Activated effector memory CD4-positive, alpha-beta T cell treated with Interleukin-2 at 50 U/mL for 16 hours (primary cell): ENCODE results near the gene DCLK1.

Experiments
- DNase-seq: peaks from one replicate; pipeline ENCODE4 v3.0.0-alpha.2; 2020

The DCLK1 gene

DNA sequence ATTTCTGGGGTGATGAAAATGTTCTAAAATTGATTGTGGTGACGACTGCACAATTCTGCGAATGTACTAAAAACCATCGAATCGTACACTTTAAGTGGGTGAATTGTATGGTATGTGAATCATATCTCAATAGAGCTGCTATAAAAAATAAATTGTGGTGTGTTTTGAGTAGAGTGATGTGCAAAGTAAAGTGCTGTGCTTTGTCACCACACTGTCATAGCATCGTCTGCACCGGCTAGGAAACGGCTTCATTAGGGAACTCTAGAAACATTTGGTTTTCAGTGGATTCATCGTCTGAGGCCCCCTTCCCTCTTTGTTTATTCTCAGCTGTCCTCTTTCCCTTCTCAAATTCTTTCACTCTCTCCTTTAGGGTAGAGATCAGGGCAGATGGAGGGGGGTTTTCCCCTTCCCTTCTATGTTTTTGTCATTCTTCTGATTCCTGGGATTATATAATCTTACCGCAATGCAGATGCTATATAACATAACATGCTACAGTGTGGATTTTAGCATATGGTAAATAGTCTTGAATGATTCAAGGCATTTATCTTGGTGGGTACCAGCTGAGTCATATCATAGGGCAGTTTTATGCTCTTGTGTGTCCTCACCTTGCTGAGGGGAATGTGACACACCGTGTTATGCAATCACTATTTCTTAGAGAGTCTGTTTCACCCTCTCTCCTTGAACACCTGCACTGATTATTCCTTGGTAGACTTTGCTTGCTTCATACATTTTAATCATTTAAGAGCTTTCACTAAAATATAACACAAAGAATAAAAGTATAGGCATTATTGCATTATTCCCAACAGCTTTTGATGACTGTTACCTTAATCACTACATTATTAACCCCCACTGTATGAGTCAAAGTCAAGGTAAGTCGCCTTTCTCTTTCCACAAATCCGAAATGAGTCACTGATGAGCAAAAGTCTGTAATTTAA lies 239.4 kb downstream of the DCLK1 start:
- no peak for DNase-seq

DNA sequence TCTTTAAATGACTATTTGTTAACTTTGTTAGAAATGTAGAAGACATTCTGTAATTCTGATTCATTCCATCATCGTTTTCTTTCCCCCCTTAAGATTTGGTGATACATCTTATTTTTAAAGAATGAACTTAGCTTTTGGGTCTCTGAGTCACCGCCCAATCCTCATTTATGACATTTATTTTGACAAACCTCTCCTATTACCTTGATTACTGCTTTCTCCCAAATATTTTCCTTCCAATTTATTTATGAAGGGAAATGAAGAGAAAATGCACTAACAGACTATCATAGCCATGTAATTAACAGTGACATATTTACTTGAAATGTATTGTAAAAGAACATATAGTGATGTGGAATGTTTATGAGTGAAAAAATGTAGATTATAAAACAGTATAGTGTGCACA lies 241.6 kb downstream of the DCLK1 start:
- no peak for DNase-seq

DNA sequence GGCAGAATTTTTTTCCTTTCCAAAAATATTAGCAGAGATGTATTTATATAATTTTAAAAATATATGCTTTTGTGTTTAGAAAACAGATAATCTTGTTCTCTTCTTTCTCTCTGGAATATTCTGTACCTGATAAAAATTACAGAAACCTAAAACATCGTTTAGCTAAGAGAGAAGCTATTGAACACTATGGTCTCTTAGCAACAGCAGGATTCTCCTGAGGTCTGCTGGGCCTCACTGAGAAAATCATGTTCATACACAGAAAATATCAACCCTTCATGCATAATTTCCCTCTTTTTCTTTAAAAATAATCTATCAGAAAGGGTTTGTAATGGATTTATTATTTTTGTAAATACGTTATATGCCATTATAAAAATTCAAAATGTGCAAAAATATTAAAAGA lies 242.2 kb downstream of the DCLK1 start:
- DNase-seq, result no peak

DNA sequence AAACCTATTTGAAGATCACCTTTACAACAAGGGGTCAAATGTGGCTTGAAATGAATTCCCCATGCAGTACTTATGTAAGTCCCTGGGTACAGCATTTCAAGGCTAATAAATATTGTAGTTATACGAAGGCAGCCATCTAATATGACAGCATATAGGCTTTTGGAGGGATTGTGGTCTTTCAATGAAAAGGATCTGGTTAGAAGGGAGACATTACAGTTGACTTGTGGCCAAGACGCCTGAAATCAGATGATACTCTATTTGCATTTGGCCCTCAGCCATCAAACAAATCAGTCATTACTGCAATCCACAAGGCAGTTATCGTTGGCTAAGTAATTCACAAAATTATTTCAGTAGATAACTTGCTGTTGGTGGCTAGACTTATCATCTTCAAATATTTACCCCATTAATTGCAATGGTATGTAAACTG lies 242.7 kb downstream of the DCLK1 start:
- DNase-seq, result no peak

DNA sequence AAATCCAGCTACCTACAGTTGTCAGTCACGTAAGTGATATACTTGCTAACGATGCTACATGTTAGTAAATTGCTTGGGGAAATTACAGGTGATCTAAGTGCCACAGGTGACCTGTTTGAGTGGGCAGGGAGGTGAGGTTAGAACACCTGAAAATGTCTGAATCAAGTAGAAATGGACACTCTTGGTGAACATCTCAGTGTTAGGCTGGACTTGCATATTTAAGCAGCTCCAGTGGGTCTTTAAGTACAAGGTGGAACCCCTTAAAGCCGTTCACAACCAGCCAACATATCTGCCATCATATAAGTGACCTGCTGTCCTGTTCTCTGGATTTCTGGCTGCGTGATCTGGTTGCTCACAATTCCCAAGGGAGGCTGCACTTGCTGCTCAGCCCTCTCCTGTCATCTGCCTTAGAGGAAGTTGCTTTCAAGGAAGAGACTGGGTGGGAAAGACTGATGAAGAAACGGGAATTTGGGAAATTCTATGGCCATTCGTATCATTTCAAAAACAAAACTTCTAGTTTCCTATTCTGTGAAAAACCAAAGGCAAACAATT lies 244.0 kb downstream of the DCLK1 start:
- DNase-seq, result no peak

DNA sequence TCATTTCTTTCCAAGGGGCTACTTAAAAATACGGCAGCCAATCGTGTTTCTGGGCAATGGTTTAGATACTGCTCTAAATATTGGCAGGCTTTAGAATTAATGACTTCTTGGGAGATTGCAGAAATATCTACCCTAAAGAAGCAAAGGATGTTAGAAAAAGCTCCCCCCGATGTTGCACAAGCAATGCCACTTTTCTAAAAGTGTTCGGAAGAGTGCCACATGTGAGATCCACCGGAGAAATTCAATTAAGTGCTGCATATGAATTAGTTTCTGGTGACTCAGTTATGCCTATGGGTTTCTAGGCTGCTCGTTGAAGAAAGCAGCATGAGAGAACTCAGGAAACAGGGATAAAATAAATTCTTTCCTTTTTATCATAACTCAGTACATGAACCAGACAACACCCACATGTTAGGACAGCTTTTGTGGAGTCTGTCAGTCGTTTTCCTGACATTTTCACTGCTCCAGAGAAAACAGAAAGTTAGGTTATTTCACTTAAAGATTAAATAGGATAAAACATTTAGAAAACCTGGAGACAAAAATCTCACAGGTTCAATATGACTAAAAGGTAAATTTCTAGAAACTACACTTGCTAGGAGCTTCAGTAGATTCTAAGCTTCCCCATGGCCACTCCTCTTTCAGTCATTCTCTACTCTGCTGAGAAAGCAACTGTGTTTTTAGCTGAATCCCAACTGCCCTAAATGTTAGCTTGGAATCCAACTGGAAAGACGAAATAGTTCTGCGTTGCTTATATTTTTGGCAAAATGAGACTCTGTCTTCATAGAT lies 244.7 kb downstream of the DCLK1 start:
- no peak for DNase-seq

DNA sequence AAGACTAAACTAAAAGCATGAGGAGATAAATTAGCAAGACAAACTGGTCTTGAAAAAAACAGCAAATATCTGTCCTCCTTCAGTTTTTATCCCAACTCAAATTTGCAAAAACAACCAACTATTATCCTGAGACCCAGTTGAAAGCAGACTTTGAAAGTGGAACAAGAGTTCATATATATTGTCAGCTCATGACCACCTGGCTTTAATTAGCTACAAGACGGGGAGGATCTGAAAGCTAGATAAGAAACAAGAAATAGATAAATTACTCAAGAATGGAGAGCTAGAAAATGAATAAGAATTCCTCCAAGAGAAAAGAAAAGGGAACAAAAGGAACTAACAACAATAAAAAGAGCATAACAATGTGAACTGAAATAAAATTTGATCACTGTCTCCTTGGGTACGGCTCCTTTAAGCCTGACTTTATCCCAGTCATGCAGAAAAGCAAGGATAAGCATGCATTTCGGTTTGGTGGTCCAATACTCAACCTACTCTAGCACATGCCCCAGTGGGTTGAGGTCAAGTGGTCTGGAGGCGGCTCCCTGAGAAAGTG lies 246.9 kb downstream of the DCLK1 start:
- DNase-seq, result no peak

DNA sequence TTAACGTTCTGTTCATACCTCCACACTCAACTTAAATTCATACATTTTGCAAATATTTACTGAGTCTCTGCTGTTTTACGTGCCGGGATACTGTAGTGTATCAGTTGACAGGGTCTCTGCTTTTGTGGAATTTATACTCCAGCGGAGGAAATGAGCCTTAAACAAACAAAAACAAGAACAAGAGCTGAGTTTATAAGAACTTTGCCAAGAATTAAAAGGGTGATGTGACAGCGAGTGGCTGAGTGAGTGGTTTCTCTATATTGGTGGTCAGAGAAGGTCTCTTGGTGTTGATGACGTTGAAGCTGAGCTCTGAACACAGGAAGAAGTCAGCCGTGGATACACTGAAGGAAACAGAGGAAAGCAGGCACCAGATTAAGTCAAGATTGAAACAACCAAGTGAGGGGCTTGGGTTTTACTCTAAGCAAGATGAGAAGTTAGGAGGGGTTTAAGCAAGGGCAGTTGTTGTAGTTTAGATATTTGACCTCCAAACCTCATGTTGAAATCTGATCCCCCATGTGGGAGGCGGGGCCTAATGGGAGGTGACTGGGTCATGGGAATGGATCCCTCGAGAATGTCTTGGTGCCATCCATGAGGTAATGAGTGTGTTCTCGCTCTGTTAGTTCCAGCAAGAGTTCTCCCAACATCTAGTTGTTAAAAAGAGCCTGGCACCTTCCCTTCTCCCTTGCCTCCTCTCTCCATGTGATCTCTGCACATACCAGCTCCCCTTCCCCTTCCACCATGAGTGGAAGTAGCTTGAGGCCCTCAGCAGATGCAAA lies 248.3 kb downstream of the DCLK1 start:
- DNase-seq, result no peak

DNA sequence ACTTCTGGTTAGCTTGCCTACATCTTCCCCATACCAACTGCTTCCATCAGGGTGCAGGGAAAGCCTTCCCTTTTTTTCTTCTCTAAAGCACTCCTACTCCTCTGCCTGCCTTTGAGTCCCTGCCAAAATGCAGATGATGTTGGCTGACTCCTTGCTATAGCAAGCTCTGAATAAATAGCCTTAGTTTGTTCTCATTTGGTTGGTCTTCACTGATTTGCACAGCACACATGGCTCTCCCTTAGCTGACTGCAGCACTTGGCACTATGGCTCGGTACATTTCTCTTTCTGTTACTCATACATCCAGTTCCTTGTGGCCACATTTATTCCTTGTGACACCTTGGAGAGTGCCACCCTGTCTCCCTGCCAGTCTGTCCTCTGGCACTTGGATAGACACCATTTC lies 249.8 kb downstream of the DCLK1 start:
- no peak for DNase-seq

DNA sequence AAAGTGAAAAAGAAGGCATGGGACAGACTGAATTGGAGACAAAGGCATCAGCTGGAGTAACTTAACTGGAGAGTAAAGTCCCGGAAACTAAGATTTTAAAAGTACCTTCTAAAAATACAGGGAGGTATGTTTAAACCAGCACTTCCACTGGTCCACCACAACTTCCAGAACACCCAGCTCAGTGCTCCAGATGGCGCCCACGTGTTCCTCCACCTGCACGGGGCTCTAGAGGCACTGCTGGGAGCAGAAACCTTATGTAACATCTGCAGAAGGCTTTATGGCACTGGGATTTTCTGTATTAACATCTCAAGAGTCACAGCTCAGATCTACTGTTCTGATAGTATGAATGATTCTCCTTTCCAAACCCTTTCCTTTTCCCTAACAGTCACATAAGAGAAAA lies 252.1 kb downstream of the DCLK1 start:
- DNase-seq, result no peak

DNA sequence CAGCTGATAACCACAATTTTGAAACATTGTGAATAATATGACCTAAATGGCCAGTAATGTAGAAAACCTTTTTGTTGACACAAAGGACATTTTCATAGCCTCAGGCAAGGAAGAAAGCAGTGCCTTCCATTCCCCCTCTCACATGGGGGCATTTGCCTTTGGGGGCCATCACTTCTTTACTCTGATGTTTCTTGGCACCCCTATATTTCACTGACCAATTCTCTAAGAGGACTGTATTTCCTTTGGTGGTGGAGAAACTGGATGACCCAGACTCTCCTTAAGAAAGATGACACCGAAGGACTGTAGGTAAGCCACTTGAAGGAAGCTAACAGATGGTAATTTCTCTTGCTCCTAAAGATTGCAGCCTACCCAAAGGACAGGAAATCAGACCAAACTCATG lies 254.6 kb downstream of the DCLK1 start:
- DNase-seq, result no peak

DNA sequence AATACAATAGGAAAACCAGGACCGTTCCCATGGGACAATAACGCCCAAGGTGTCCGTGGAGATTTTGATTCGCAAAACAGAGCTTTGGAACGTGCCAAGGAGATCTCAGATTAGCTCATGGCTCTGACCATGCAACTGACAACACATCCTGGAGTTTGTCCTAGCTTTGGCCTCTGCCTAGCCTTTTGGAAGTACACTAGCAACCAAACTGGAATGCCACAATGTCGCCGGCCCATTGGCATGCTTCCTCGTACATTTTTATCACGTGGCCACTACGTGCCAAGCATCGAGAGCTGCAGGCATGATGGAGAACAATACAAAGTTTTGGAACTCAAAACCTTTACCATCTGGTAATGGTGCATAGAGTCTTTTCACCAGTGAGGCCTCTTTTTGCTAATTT lies 256.5 kb downstream of the DCLK1 start:
- DNase-seq, result no peak

DNA sequence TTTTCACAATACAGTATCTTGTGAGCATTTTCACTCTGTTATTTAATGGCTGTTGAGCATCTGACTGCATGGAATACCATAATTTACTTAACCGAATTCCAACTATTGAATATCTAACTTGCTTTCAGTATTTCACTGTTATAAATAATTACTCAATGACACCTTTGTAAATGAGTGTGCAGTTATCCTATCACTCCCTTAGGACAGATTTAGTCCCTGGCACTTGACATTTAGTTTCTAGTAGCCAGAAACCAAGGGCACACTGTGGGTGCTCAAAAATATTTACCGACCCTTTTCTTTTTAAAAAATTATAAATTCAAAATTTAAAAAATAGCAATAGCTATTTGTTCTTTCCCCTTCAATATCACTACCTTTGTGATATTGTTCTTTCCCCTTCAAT lies 258.8 kb downstream of the DCLK1 start:
- no peak for DNase-seq

DNA sequence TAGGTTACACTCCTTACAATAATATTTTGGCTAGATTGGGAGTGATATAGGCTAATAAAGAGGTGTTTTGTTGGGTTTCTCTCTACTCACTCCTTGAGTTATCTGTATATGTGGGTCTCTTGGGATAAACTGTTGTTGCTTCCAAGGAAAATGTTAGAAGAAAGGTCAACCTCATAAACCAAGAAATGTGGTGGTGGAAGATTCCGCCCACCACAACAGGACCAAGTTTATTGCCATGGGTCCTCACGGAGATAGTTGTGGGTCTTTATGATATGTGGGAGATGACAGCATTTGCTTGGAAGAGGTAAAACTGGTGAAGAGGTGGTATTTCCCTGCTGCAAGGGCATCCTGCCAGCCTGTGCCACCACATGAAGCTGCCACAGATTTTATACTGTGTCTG lies 259.6 kb downstream of the DCLK1 start:
- DNase-seq, result no peak

DNA sequence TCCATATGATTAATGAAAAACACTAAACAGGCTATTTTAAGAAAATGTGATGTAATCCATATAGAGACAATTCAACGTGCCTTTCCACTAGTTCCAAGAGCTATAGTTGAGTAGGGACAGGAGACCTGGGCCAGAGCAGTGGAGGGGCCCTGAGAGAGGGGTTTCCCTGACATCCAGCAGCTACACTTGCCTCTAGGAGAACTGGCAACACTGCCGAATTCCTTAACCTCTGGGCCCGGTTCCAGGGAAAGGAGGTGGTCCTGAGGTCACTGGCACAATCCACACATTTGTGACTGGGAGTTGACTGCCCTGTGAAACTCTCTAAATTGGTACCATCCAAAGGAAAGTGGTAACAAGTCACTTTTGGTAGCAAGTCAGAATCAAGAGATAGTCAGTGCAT lies 264.4 kb downstream of the DCLK1 start:
- no peak for DNase-seq

DNA sequence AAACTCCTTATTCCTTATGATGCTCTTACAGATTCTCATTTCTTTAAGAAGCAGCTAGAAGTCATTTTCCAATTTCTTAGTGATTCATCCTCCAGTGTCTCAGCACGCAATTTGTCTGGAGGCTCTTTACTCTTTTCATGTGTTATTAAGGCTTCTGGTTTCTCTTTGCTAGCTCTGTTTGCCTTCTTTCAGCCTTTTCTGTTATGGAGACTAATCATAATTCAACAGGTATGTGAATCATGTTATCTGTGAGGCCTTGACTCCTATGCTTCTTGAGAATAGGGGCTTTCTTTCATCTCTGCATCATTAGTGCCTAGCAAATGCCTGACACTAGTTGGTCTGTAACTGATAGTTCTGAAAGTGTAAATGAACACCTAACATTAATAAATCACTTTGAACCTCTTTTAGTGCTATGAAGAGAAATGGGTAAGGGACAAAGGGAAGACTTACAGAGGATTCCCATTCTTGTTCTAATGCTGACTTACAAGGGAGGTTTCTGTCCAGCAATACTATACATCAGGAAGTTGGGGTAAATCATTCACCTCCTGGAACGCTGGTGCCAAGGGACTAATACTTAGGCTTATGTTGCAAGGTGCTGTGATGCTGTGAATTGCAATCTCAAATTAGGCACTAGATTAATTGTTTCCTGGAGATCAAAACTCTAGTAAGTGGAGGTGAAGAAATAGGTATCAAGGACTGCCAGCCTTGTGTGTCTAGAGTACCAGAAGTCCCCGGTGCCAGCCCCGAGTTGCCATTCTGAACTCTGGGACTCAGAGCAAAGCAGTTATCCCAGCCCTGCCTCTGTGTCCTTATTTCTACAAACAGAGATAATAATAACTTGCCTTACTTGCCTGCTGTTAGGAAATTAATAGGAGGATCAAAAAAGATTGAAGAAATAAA lies 265.6 kb downstream of the DCLK1 start:
- no peak for DNase-seq

DNA sequence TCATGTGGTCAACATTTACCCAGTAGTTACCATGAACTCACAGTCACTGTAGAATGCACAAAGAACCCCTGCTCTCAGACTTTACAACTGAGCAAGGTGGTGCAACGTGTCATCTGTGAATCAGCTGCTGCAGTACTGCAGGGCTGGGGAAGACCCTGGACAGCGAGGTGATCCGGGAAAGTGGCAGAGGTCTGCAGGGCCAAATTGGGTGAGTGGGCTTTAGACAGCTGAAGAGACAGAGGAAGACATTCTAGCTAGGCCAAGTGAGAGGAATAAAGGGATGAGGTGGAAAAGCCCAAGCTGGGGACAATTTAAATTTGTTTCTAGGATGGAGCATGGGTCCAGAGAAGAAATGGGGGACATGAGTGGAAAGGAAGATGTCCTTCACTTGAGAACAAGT lies 270.5 kb downstream of the DCLK1 start:
- DNase-seq, result no peak

DNA sequence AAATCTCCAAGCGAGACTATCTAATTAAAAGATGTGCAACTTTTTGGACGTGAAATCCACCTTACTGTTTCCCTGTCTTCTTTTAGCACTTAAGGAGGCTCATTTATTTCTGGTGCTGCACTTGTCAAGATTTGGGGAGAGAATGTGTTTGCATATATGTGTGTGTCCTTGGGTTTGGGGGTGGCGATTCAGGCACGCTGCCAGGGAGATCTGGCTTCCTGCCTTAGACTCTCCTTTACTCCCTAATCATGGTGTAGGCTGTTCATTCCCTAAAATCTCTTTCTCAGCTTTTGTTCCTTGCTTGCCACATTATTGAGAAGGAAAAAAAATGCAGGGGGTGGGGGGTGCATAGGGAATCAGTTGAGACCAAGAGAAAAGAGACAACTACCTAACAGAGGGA lies 271.2 kb downstream of the DCLK1 start:
- DNase-seq, result no peak

DNA sequence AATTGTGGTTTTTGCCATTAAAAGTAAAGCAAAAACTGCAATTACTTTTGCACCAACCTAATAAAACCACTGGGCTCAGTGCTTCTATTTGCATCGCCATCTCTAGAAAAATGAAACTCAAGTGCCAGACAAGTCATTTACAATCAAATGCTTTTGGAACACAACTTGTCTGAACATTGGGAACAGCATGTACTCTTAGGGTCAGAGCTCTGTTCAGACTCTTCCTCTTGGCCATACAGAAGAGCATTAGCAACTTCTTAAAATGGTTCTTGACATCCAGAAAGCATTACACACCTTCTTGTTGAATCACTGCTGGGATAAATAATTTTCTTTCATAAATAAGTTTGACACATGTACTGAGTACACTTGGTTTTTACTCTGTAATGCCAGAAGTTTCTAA lies 272.5 kb downstream of the DCLK1 start:
- no peak for DNase-seq

DNA sequence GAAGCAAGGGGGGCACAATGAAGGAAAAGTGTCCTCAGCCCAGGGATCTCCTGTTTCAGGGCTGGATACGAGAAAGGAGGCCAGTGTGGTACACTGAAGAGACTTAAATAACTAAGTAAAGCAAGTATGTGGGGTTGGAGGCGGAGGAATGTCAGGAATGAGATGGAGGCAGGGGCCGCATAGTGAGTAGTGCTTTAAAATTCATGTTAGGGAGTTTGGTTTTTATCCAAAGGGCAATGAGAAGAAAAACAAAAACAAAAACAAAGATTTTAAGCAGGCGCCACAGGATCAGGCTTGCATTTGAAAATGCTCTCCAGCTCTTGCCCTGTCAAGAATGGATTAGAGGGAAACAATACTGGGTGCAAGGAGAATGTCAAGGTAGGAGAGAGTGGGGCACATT lies 273.4 kb downstream of the DCLK1 start:
- no peak for DNase-seq

DNA sequence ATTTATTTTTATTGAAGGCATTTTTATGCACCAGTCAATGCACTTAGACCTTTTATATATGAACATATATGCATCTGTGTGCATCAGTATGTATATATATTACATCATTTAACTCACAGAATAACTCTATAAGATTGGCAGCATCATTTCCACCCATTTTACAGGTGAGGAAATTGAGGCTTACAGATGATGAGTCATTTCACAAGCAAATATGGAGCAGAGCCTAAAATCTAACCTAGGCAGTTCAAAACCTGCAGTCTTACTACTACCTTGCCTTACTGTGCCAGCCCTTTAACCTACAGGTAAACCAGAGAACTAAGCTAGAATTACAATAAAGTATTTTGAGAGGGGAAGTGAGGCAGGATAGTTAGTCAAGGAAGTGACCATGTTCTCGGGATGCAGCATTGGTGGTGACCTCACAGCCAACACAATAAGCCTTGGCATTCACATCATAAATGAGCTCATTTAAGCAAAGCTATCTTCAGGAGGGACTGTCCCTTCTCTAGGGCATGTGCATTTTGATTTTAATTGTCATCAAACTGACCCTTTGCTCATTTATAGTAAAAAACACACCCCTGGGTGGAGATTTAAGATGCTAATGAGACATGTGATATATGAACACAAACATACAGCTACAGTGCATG lies 274.3 kb downstream of the DCLK1 start:
- DNase-seq, result no peak
